ENCODE measurements around the gene LRRC17. TPM values are rescaled to one million over a fixed set of nuclear protein-coding genes. Genes with fewer than 3 reads are reported as not detected.

The LRRC17 gene
- total RNA-seq, 1 experiment from 2014 or later = 0.11 TPM

DNA sequence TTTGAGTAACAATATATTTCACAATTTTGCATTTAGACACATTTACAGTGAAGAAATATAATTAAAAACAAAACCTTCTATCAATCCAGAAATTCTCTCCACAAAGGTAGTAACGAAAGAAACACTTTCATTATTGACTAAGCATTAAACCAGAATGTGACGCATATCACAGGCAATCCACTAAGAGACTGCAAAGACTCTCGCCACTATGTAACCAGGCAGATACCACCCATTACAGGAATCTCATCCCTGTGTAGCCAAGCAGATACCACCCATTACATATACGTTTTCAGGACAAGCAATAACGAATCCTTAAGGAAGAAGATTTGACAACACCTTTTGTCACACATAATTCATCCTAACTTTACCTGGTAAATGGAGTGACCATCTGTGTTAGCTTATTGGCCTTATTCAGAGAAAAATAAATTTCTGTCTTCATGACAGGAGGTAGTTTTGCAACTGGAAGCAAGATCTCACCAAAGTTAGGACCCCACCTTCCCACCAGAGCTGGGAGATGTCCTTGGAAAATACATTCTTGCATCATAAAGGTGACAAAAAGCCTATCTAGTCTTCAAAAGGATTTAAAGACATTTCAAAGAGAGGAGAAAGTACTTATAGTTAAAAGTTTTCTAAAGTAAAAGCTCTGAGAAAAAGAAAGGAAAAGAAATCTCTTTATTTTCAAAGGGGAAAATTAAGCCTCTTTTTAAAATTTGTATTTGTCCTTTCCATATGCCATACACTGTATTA is 30.8 kb downstream of the LRRC17 start:
- Histone ChIP-seq H3K4me1 (ENCODE audit: insufficient read depth, low read length) (no peaks in the 10 kb centered on the region), H3K27me3 (ENCODE audit: low read length) (no peaks in the 10 kb centered on the region), H3K9me3 (ENCODE audit: low read length) (no peaks in the 10 kb centered on the region), H3K4me2 (ENCODE audit: low read length) (no peak overlapping the region), H3K36me3 (ENCODE audit: low read depth, low read length) (no peaks in the 10 kb centered on the region), H3K9ac (ENCODE audit: low read length) (no peak overlapping the region), H3K4me3 (ENCODE audit: low read length) (no peak overlapping the region), H3K27ac (ENCODE audit: low read length) (no peak overlapping the region), H2AFZ (ENCODE audit: low read length) (no peak overlapping the region), H4K20me1 (ENCODE audit: low read length) (no peaks in the 10 kb centered on the region), H3K9me2 (replicated peaks; ENCODE audit: low read length) (no peaks in the 10 kb centered on the region), H3K79me2 (ENCODE audit: low read length) (no peaks in the 10 kb centered on the region), H3F3A (ENCODE audit: low read length, unreplicated experiment) (no peaks in the 10 kb centered on the region)
- ATAC-seq (no peak), DNase-seq (no peak)
- BruUV-seq (replicated peaks) = no TSS peak
- TF ChIP-seq EZH2phosphoT487 (IDR thresholded peaks at IDR 0.05; ENCODE audit: borderline replicate concordance, low read length) (no peak), EZH2 (IDR thresholded peaks at IDR 0.05; ENCODE audit: low read length, unreplicated experiment) (no peak), CTCF (conservative IDR thresholded peaks at IDR 0.05; ENCODE audit: low read depth, low read length) (no peak)
- ChIA-PET POLR2A (ENCODE audit: unreplicated experiment) (no interaction called here), CTCF (interaction anchor here (0.6 kb wide), 1 partner anchor 118 kb away, joined by 3 read pairs; no protein-coding TSS in a partner anchor)
- intact Hi-C loops (cut with micrococcal nuclease) = no loop called here

DNA sequence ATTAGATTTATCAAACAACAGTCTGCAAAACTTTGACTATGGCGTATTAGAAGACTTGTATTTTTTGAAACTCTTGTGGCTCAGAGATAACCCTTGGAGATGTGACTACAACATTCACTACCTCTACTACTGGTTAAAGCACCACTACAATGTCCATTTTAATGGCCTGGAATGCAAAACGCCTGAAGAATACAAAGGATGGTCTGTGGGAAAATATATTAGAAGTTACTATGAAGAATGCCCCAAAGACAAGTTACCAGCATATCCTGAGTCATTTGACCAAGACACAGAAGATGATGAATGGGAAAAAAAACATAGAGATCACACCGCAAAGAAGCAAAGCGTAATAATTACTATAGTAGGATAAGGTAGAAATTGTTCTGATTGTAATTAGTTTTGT is 31.4 kb downstream of the LRRC17 start:
- no TSS peak for BruUV-seq (replicated peaks)
- ChIA-PET POLR2A (ENCODE audit: unreplicated experiment) (no interaction called here), CTCF (interaction anchor here (0.6 kb wide), 1 partner anchor 118 kb away, joined by 3 read pairs; no protein-coding TSS in a partner anchor)
- Histone ChIP-seq H3K9me3 (ENCODE audit: low read length) (no peaks in the 10 kb centered on the region), H3K4me3 (ENCODE audit: low read length) (no peak overlapping the region), H3K36me3 (ENCODE audit: low read depth, low read length) (no peaks in the 10 kb centered on the region), H3K27ac (ENCODE audit: low read length) (no peak overlapping the region), H4K20me1 (ENCODE audit: low read length) (no peaks in the 10 kb centered on the region), H3K9me2 (replicated peaks; ENCODE audit: low read length) (no peaks in the 10 kb centered on the region), H3K9ac (ENCODE audit: low read length) (no peak overlapping the region), H2AFZ (ENCODE audit: low read length) (no peak overlapping the region), H3K27me3 (ENCODE audit: low read length) (no peaks in the 10 kb centered on the region), H3K4me2 (ENCODE audit: low read length) (no peak overlapping the region), H3K79me2 (ENCODE audit: low read length) (no peaks in the 10 kb centered on the region), H3K4me1 (ENCODE audit: insufficient read depth, low read length) (no peaks in the 10 kb centered on the region), H3F3A (ENCODE audit: low read length, unreplicated experiment) (no peaks in the 10 kb centered on the region)
- DNase-seq = no peak
- TF ChIP-seq EZH2 (IDR thresholded peaks at IDR 0.05; ENCODE audit: low read length, unreplicated experiment) = no peak
- TF ChIP-seq EZH2phosphoT487 (IDR thresholded peaks at IDR 0.05; ENCODE audit: borderline replicate concordance, low read length) = no peak
- no peak for TF ChIP-seq CTCF (conservative IDR thresholded peaks at IDR 0.05; ENCODE audit: low read depth, low read length)
- intact Hi-C loops (cut with micrococcal nuclease) = no loop called here
- no peak for ATAC-seq

- Histone ChIP-seq H3K9me3 (ENCODE audit: low read length) (no peaks in the 10 kb centered on the region), H3K27me3 (ENCODE audit: low read length) (no peaks in the 10 kb centered on the region), H3F3A (ENCODE audit: low read length, unreplicated experiment) (no peaks in the 10 kb centered on the region), H3K4me3 (ENCODE audit: low read length) (no peak overlapping the region), H3K79me2 (ENCODE audit: low read length) (no peaks in the 10 kb centered on the region), H3K36me3 (ENCODE audit: low read depth, low read length) (no peaks in the 10 kb centered on the region), H4K20me1 (ENCODE audit: low read length) (no peaks in the 10 kb centered on the region), H3K27ac (ENCODE audit: low read length) (no peak overlapping the region), H3K9ac (ENCODE audit: low read length) (no peak overlapping the region), H3K4me1 (ENCODE audit: insufficient read depth, low read length) (no peaks in the 10 kb centered on the region), H3K4me2 (ENCODE audit: low read length) (no peak overlapping the region), H2AFZ (ENCODE audit: low read length) (no peak overlapping the region), H3K9me2 (replicated peaks; ENCODE audit: low read length) (no peaks in the 10 kb centered on the region)
- DNase-seq (no peak), ATAC-seq (no peak)
- ChIA-PET POLR2A (ENCODE audit: unreplicated experiment) (no interaction called here), CTCF (interaction anchor here (0.6 kb wide), 1 partner anchor 74 kb away, joined by 10 read pairs; no protein-coding TSS in a partner anchor)
- intact Hi-C loops (cut with micrococcal nuclease) = no loop called here
- no peak for TF ChIP-seq EZH2 (IDR thresholded peaks at IDR 0.05; ENCODE audit: low read length, unreplicated experiment)
- no peak for TF ChIP-seq EZH2phosphoT487 (IDR thresholded peaks at IDR 0.05; ENCODE audit: borderline replicate concordance, low read length)
- TF ChIP-seq CTCF (conservative IDR thresholded peaks at IDR 0.05; ENCODE audit: low read depth, low read length) = no peak
- no TSS peak for BruUV-seq (replicated peaks)
These were observed 39.0 kb downstream of the LRRC17 start for GRCh38 chr7:102951839-102952238.
